DOHH2 (cell line): ENCODE results near the gene CHST10.

ENCODE experiments used
- H3F3A ChIP-seq: fragments of 200-600 bp; sonication (generic), shearing (Covaris generic); 2 replicates; pipeline ENCODE4 v1.6.0; 2016; ENCODE audit warnings: antibody characterized with exemption, mild to moderate bottlenecking; ENCODE audit not compliant: control insufficient read depth, insufficient read depth
- H3K27ac ChIP-seq: fragments of 200-600 bp; sonication (generic); 2 replicates; pipeline ENCODE4 v1.5.1; 2014; ENCODE audit warnings: low read depth, mild to moderate bottlenecking, low read length, moderate library complexity
- H3K27me3 ChIP-seq: fragments of 200-600 bp; sonication (generic); 2 replicates; pipeline ENCODE4 v1.6.1; 2014; ENCODE audit warnings: mild to moderate bottlenecking, low read length, mixed read lengths; ENCODE audit not compliant: control insufficient read depth
- H3K36me3 ChIP-seq: fragments of 200-600 bp; sonication (generic); 2 replicates; pipeline ENCODE4 v1.6.1; 2014; ENCODE audit warnings: mild to moderate bottlenecking, low read length, moderate library complexity, mixed read lengths; ENCODE audit not compliant: control insufficient read depth
- H3K4me1 ChIP-seq: fragments of 200-600 bp; sonication (generic); 2 replicates; pipeline ENCODE4 v1.6.1; 2014; ENCODE audit warnings: mild to moderate bottlenecking, low read length, mixed read lengths; ENCODE audit not compliant: control insufficient read depth
- H3K4me2 ChIP-seq: fragments of 200-600 bp; sonication (generic); 2 replicates; pipeline ENCODE4 v1.6.0; 2014; ENCODE audit warnings: mild to moderate bottlenecking, low read length, moderate library complexity
- H3K4me3 ChIP-seq: fragments of 200-600 bp; sonication (generic); 2 replicates; pipeline ENCODE4 v1.5.1; 2014; ENCODE audit warnings: mild to moderate bottlenecking, low read length, mixed read lengths
- H3K79me2 ChIP-seq: fragments of 200-600 bp; sonication (generic); 2 replicates; pipeline ENCODE4 v1.6.1; 2014; ENCODE audit warnings: mild to moderate bottlenecking, low read length, mixed read lengths; ENCODE audit not compliant: control insufficient read depth
- H3K9me2 ChIP-seq: fragments of 200-600 bp; sonication (generic); replicated peaks from 2 replicates; pipeline ENCODE4 v1.6.1; 2014; ENCODE audit warnings: mild to moderate bottlenecking, low read length, mixed read lengths; ENCODE audit not compliant: control insufficient read depth
- H3K9me3 ChIP-seq: fragments of 200-600 bp; sonication (generic); 2 replicates; pipeline ENCODE4 v1.6.1; 2014; ENCODE audit warnings: antibody characterized with exemption, low read length, mixed read lengths; ENCODE audit not compliant: control insufficient read depth, insufficient read depth
- H4K20me1 ChIP-seq: fragments of 200-600 bp; sonication (generic); 2 replicates; pipeline ENCODE4 v1.6.0; 2014; ENCODE audit warnings: low read depth, mild to moderate bottlenecking, antibody characterized with exemption, low read length, moderate library complexity; ENCODE audit not compliant: control insufficient read depth, insufficient read depth
- EZH2phosphoT487 ChIP-seq: fragments of 200-600 bp; sonication (generic); IDR thresholded peaks from 2 replicates; pipeline ENCODE4 v1.6.1; 2017; ENCODE audit warnings: borderline replicate concordance, mild to moderate bottlenecking, antibody characterized with exemption, low read length, moderate library complexity, mixed read lengths
- TF ChIP-seq, protein P1 (sequence below): fragments of 200-600 bp; sonication (generic); IDR thresholded peaks from one replicate; pipeline ENCODE4 v1.5.1; 2014; ENCODE audit warnings: antibody characterized with exemption, mild to moderate bottlenecking, low read depth, low read length; ENCODE audit not compliant: poor library complexity, severe bottlenecking

Gene CHST10

DNA sequence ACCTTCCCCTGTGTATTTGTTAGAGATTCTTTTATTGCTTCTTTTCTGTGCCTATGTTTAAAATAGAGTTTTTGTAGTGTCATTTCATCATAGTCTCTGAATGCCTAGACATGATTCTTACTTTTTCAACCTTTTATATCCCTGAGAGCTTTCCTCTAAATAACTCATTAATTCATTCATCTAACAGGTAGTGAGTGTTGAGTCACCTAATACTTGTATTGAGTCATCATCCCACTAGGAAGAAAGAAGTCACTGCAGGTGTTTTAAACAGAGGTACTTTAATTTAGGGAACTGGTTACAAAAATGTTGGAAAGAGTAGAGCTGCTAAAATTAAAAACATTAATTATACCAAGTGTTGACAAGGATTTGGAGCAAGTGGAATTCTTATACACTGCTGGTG, 34.3 kb upstream of the CHST10 start:
- Histone ChIP-seq H3K79me2 (no peaks in the 10 kb centered on the region), H3K9me2 (no peaks in the 10 kb centered on the region), H3F3A (no peaks in the 10 kb centered on the region), H4K20me1 (no peaks in the 10 kb centered on the region), H3K36me3 (no peaks in the 10 kb centered on the region), H3K4me1 (no peaks in the 10 kb centered on the region), H3K4me3 (no peak overlapping the region), H3K27ac (no peak overlapping the region), H3K27me3 (no peaks in the 10 kb centered on the region; the same call in 1 of the 2 replicates), H3K9me3 (peaks cover 9% of the 10 kb centered on the region; the same call in 1 of the 2 replicates), H3K4me2 (no peak overlapping the region)
- TF ChIP-seq, protein P1, sequence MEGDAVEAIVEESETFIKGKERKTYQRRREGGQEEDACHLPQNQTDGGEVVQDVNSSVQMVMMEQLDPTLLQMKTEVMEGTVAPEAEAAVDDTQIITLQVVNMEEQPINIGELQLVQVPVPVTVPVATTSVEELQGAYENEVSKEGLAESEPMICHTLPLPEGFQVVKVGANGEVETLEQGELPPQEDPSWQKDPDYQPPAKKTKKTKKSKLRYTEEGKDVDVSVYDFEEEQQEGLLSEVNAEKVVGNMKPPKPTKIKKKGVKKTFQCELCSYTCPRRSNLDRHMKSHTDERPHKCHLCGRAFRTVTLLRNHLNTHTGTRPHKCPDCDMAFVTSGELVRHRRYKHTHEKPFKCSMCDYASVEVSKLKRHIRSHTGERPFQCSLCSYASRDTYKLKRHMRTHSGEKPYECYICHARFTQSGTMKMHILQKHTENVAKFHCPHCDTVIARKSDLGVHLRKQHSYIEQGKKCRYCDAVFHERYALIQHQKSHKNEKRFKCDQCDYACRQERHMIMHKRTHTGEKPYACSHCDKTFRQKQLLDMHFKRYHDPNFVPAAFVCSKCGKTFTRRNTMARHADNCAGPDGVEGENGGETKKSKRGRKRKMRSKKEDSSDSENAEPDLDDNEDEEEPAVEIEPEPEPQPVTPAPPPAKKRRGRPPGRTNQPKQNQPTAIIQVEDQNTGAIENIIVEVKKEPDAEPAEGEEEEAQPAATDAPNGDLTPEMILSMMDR, result no peak
- TF ChIP-seq EZH2phosphoT487, result no peak

DNA sequence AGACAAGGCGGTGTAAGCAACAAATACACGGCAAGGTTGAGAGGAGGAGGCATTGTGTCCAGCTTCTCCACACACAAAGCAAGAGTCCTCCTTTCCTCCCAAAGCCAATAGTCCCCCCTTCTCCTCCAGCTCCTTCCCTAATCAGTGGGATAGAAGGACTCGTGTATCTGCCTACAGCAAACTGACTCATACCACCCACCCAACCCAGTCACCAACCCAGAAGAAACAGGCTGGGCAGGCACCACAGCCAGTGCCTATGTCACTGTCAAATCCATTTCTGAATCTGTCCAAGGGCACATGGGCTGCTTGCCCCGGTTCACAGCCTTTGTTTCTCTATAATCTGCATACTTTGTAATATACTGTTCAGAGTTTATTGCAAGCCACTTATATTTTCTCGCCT, 33.6 kb upstream of the CHST10 start:
- Histone ChIP-seq H3K4me3 (no peak overlapping the region), H3K9me2 (no peaks in the 10 kb centered on the region), H3K27ac (no peak overlapping the region), H3K79me2 (no peaks in the 10 kb centered on the region), H4K20me1 (no peaks in the 10 kb centered on the region), H3K36me3 (no peaks in the 10 kb centered on the region), H3K4me1 (no peaks in the 10 kb centered on the region), H3K27me3 (no peaks in the 10 kb centered on the region; the same call in 1 of the 2 replicates), H3F3A (no peaks in the 10 kb centered on the region), H3K9me3 (peaks cover 9% of the 10 kb centered on the region; the same call in 1 of the 2 replicates), H3K4me2 (no peak overlapping the region)
- no peak for TF ChIP-seq EZH2phosphoT487
- TF ChIP-seq, protein P1, result no peak

DNA sequence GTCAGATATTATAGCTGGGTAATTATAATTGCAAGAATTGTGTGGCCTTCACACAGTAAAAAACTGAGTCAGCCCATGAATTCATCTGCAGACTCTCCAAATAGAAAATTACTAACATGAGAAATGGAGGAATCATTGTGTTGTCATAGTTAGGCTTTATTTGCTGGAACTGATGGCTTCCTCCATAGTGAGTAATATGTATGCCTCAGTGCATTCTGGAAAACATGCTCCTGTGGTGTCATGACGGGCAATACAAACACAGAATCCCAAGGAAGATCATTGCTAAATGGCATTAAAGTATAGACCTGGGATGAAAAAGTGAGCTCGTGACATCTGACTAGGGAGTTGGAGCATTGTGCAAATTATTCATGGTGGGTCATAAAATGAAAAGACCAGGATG, 29.2 kb upstream of the CHST10 start:
- Histone ChIP-seq H3K9me2 (no peaks in the 10 kb centered on the region), H3K4me2 (no peak overlapping the region), H3K9me3 (no peaks in the 10 kb centered on the region; the same call in 1 of the 2 replicates), H3F3A (no peaks in the 10 kb centered on the region), H3K4me1 (no peaks in the 10 kb centered on the region), H3K4me3 (no peak overlapping the region), H3K27ac (no peak overlapping the region), H4K20me1 (no peaks in the 10 kb centered on the region), H3K36me3 (no peaks in the 10 kb centered on the region), H3K27me3 (0 out of 2 replicates have a peak, but pooled peaks cover 2% of the 10 kb centered on the region), H3K79me2 (no peaks in the 10 kb centered on the region)
- TF ChIP-seq EZH2phosphoT487, result no peak
- TF ChIP-seq, protein P1, result no peak
